GM18505 (cell line): ENCODE measurements around the gene FAM236A.
"Not testable (repeated sequence)": the region's sequence is repeated elsewhere in the genome, so short reads cannot be mapped to it uniquely, and the experiment has no call there.

Source experiments
- ATAC-seq: cut with Tn5 transposase; IDR thresholded peaks from one replicate; pipeline ENCODE4 v1.9.1; 2021; ENCODE audit not compliant: unreplicated experiment

FAM236A gene

DNA sequence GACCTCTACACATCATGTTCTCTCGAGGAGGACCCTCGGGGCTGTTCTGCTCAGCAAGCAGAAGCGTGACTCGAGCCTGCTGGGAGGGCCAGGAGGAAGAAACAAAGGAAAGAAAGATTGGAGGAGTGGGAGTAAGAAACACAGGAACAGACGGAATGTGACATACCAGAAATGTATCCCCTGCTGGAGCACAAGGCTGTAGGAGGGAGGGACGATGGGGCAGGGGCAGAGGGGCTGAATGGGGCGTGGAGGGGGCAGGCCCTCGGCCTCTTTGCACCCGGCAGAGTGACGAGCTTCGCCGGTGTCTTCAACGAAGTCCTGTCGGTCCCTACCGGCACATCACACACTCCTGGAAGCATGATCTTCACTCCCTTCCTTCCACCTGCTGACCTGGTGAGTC, at the start of gene FAM236A:
Gene FAM236A, plus strand, starts transcription at position 301 of the 400 bp plus-strand sequence. Its CDS starts 57 bp downstream, at position 358.
- not testable (repeated sequence) for ATAC-seq

DNA sequence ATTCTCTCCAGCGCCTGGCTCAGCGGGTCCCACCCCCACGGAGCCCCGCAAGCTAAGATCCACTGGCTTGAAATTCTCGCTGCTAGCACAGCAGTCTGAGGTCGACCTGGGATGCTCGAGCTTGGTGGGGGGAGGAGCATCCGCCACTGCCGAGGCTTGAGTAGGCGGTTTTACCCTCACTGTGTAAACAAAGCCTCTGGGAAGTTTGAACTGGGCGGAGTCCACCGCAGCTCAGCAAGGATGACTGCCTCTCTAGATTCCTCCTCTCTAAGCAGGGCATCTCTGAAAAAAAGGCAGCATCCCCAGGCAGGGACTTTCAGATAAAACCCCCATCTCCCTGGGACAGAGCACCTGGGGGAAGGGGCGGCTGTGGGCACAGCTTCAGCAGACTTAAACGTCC, 48.3 kb upstream of the FAM236A start:
- ATAC-seq = not testable (repeated sequence)

DNA sequence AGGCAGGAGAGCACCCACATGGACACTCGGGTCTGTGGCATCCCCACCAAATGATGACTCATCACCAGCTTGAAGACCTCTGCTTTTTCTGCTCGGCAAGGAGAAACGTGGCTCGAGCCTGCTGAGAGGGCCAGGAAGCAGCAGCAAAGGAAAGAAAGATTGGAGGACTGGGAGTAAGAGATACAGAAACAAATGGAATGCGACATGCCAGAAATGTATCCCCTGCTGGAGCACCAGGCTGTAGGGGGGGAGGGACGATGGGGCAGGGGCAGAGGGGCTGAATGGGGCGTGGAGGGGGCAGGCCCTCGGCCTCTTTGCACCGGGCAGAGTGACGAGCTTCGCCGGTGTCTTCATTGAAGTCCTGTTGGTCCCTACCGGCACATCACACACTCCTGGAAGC, 25.7 kb upstream of the FAM236A start, which contains the start of gene FAM236C:
Gene FAM236C, plus strand, starts transcription at position 301 of the 400 bp plus-strand sequence. CDS start 100 bp downstream, outside the sequence.
- not testable (repeated sequence) for ATAC-seq

DNA sequence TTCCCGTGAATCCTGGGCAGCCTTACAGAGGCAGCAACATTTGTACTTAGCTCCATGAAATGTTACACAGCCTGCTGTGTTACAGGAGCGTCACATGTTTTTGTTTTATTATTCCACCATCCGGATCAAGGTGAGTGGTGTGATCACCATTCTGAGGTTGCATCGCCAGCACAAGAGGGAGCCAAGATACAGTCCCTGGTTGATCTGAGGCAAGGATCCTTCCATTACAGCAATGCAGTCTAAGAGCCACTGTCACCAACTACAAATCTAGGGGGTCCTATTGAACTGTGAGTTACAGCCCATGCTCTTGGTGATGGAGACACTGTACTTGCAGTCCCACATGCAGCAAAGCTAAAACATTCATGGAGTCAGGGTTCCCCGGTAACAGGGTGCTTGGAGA, 21.9 kb upstream of the FAM236A start:
- ATAC-seq = not testable (repeated sequence)

DNA sequence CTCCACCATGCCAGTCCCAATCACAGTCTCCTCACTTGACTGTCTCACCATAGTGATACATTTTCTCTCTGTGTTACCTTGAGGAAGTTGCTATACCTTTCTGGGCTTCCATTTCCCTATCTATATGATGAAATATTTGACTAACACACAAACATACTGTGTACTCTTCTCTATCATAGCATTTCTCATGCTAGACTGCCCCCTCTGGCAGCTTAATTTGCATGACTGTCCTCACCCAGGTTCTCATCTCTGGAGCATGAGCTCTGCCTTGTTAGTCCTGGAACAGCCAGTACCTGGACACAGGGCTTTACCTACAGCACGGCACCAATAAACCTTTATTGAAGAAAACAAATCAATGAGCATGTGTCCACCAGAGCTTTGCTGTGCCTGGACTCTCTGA, 5.7 kb upstream of the FAM236A start:
- ATAC-seq = not testable (repeated sequence)

DNA sequence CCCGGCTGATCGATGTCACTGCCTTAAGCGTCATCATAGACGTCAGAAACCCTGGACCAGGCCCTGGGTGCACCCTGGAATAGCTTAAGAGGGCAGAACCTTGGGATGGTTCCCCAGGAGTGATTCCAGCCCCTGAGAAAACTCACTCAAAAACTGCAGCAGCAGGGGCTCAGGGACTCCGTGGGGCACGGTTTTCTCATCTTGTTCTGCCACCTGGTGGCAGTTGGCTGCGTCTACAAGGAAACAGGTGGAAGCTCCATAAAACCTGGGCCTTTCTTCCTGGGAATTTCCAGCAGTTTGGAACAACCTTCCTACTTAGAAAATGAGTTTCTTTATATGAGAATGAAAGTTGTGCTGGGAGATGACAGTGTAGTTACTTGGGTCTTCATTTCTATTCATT, 1.6 kb upstream of the FAM236A start:
- not testable (repeated sequence) for ATAC-seq

DNA sequence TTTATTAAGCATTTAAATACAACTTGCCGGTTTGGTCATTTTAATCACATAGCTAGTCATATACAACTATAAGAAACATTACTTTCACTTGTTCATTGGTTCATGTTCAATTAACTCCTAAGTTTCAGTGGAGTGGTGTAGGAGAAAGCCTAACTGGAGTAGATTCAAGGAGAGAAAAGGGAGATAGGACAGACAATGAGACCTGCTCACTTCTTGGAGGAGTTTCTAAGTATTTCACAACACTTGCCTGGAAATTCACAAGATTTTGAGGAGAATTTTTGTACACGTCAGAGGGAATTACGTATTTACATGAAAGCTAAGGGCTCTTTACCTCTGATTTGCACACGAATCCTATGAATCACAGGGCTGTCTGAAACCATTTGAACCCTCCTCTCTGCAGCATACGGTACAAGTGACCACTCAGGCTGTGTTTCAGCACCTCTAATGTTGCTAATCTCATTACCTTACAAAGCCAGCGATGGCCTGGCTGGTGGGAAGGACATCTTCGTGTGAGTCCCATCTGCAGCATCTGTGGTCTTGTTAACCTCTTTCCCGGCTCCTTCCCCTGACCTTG, 1.0 kb upstream of the FAM236A start:
- ATAC-seq = not testable (repeated sequence)

DNA sequence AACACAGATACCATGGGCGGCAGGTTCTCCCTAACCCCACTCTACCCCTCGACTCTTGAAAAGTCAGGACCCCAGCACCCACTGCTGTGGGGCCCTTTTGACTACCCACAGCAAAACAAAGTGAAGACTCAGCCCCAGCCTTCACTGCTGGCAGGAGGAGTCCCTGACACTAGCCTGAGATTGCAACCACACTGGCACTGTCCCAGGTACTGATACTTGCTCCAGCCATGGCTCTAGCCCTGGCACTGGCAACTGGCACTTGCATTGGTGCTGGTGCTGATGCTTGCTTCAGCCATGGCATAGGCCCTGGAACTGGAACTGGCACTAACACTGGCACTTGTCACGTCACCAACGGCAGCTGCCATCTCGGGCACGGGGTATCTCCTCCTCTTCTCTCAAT, 4.3 kb downstream of the FAM236A start:
- ATAC-seq = not testable (repeated sequence)

DNA sequence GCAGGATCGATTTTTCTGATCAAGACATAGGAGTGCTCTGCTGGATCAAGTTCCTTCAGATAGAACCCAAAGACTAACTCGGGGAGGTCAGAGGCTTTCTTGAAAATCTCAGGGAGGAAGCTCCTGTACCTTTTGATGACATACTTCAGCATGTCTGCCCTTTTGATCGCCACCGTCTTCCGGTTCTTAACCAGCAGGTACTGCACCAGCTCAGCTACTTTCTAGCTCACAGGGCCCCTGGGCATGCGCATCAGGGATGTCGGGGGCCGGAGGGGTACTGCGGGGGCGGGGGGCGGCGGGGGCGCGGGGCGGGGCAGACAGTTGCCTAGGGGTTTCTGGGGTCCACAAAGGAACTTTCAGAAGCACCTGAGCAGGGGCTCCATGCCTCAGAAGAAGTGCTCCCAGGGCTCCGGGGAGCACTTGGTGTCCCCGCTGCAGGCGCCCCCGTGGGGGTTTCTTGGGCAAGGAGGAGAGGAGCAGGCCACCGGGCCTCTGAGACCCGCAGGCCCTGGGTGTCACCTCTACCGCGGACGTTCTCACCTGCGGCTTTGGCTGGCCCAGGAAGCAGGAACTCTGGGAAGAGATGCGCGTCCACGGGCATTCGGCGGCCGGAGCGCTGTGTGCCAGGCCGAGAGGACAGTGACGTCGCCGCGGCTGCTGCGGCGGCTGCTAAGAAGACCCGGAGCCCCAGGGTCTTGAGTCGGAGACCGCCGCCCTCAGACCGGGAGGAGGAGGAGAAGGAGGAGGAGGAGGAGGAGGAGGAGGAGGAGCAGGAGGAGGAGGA, 5.2 kb downstream of the FAM236A start:
- peak; percentile 71 for ATAC-seq

DNA sequence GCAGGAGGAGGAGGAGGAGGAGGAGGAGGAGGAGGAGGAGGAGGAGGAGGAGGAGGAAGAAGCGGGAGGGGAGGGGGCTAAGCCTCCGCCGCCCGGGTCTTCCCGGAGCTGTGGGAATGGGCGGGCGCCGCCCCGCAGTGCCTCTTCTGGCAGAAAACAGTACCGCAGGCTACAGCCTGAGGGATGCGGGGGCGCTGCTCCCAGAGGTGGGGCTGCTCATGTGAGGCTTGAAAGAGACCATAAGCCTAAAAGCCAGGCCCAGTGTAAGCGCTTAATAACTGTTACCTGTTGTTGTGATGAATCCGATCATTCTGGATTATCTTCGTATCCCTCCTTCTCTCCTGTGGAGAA, 5.8 kb downstream of the FAM236A start, which contains the start of gene DMRTC1:
Gene DMRTC1, minus strand, starts transcription at position 19 of the 351 bp plus-strand sequence. CDS start 68,143 bp downstream, outside the sequence.
- peak; percentile 89 for ATAC-seq

DNA sequence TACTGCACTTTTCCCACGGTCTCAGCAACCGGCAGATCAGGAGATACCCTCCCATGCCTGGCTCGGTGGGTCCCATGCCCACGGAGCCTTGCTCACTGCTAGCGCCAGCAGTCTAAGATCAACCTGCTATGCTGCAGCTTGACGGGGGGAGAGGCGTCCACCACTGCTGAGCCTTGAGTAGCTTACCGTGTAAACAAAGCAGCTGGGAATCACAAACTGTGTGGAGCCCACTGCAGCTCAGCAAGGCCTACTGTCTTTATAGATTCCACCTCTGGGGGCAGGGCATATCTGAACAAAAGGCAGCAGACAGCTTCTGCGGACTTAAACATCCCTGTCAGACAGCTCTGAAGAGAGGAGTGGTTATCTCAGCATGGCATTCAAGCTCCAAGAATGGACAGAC, 22.0 kb downstream of the FAM236A start:
- ATAC-seq = not testable (repeated sequence)

DNA sequence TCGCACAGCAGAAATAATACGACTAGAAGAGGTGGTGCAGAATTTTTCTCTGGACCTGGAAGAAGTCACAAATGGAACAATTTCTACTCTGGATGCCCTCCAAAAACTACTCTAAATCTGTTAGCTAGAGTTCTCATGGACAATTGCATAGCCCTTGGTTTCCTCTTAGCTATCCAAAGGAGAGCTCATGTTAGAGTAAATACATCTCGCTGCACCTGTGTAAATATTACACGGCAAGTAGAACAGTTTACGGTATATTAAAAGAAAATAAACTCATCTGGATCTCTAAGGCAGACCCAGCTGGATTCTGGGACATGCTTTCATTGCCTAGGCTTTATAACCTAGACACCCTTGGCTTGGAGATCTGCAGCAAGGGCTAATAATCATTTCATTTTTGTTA, 33.9 kb downstream of the FAM236A start:
- not testable (repeated sequence) for ATAC-seq

DNA sequence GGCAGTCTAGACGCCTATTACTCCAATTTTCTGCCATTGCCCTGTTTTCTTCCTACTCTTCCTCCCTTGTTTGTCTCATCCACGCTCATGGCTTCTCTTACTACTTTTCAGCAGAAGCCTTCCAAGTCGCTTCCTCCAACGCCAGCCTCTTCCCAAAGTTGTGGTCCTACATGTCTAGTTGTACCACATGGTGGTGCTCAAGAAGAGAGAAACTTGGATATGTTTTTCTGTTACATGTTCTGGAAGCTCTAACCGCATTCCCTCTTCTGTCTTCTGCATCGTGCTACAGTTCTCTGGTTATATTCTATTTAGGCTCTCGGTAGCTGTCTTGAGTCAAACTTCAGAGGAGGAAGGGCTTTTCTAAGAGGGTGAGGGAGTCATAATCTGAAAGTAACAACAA, 36.9 kb downstream of the FAM236A start:
- not testable (repeated sequence) for ATAC-seq

DNA sequence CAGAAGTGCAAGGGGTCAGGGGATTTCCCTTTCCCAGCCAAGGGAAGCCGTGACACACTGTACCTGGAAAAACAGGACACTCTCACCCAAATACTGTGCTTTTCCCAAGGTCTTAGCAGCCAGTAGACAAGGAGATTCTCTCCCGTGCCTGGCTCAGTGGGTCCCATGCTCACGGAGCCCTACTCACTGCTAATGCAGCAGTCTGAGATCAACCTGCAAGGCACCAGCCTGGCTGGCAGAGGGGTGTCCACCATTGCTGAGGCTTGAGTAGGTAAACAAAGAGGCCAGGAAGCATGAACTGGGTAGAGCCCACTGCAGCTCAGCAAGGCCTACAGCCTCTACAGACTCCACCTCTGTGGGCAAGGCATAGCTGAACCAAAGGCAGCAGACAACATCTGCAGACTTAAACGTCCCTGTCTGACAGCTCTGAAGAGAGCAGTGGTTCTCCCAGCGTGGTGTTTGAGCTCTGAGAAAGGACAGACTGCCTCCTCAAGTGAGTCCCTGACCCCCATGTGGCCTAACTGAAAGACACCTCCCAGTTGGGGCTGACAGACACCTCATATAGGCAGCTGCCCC, 43.0 kb downstream of the FAM236A start:
- ATAC-seq = not testable (repeated sequence)
